HepG2 (cell line): Measurements from ENCODE around the gene ADGRG4.

Experiments used
- CTCF ChIP-seq: sonication (generic); formaldehyde crosslinking; IDR thresholded peaks from 2 replicates; pipeline ENCODE4 v1.5.0; 2020; ENCODE audit warnings: mild to moderate bottlenecking, missing genetic modification reagents, moderate library complexity
- FIP1L1 ChIP-seq: fragments of 200-400 bp; formaldehyde crosslinking; IDR thresholded peaks from 2 replicates; pipeline ENCODE4 v1.6.1; 2018; ENCODE audit warnings: low read depth, mild to moderate bottlenecking, low read length, moderate library complexity, borderline replicate concordance; ENCODE audit not compliant: insufficient read depth
- FOXP4 ChIP-seq: sonication (generic); formaldehyde crosslinking; IDR thresholded peaks from 2 replicates; pipeline ENCODE4 v1.4.0; 2020; ENCODE audit warnings: missing genetic modification reagents
- JUN ChIP-seq: sonication (generic); formaldehyde crosslinking; IDR thresholded peaks from 2 replicates; pipeline ENCODE4 v1.4.0; 2020; ENCODE audit warnings: mild to moderate bottlenecking, missing genetic modification reagents
- KDM1A ChIP-seq: IDR thresholded peaks from 2 replicates; pipeline ENCODE4 v1.6.1; 2016; ENCODE audit warnings: missing compliant biosample characterization
- MLX ChIP-seq: IDR thresholded peaks from 2 replicates; pipeline ENCODE4 v1.6.1; 2016
- PATZ1 ChIP-seq: sonication (generic); formaldehyde crosslinking; IDR thresholded peaks from 2 replicates; pipeline ENCODE4 v1.4.0; 2020; ENCODE audit warnings: missing genetic modification reagents
- ZNF274 ChIP-seq: sonication (generic); formaldehyde crosslinking; IDR thresholded peaks from 2 replicates; pipeline ENCODE4 v1.5.1; 2020; ENCODE audit warnings: mild to moderate bottlenecking, missing genetic modification reagents
- ZNF484 ChIP-seq: sonication (generic); formaldehyde crosslinking; IDR thresholded peaks from 2 replicates; pipeline ENCODE4 v1.5.1; 2020; ENCODE audit warnings: mild to moderate bottlenecking, low read depth, missing genetic modification reagents, borderline replicate concordance
- ZNF513 ChIP-seq: sonication (generic); formaldehyde crosslinking; conservative IDR thresholded peaks from 2 replicates; pipeline ENCODE4 v1.5.0; 2020; ENCODE audit warnings: missing genetic modification reagents

- TF ChIP-seq JUN (CRISPR knock-in tag) (no peak), CTCF (no peak), MLX (CRISPR knock-in tag) (no peak), PATZ1 (no peak), ZNF513 (CRISPR knock-in tag) (no peak), ZNF484 (CRISPR knock-in tag) (no peak), FIP1L1 (no peak), FOXP4 (CRISPR knock-in tag) (no peak), KDM1A (no peak), ZNF274 (no peak)
Measured at GRCh38 chrX:136447308-136447707, 146.5 kb downstream of the ADGRG4 start.
